IPS DF 4.7 (cell line): Measurements from ENCODE around the gene EN2.

Experiments
- DNase-seq: peaks from one replicate; pipeline ENCODE4 v3.0.0-alpha.2; 2013; ENCODE audit warnings: low spot score; ENCODE audit errors: extremely low read depth

The EN2 gene

DNA sequence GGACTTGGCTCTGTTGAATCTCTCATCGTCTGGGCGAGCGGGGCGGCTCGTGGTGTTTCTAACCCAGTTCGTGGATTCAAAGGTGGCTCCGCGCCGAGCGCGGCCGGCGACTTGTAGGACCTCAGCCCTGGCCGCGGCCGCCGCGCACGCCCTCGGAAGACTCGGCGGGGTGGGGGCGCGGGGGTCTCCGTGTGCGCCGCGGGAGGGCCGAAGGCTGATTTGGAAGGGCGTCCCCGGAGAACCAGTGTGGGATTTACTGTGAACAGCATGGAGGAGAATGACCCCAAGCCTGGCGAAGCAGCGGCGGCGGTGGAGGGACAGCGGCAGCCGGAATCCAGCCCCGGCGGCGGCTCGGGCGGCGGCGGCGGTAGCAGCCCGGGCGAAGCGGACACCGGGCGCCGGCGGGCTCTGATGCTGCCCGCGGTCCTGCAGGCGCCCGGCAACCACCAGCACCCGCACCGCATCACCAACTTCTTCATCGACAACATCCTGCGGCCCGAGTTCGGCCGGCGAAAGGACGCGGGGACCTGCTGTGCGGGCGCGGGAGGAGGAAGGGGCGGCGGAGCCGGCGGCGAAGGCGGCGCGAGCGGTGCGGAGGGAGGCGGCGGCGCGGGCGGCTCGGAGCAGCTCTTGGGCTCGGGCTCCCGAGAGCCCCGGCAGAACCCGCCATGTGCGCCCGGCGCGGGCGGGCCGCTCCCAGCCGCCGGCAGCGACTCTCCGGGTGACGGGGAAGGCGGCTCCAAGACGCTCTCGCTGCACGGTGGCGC lies at the start of gene EN2:
TSS of gene EN2 (plus strand) at position 19 of the 767 bp plus-strand sequence. CDS start at position 268, 249 bp downstream.
- DNase-seq, result no peak

DNA sequence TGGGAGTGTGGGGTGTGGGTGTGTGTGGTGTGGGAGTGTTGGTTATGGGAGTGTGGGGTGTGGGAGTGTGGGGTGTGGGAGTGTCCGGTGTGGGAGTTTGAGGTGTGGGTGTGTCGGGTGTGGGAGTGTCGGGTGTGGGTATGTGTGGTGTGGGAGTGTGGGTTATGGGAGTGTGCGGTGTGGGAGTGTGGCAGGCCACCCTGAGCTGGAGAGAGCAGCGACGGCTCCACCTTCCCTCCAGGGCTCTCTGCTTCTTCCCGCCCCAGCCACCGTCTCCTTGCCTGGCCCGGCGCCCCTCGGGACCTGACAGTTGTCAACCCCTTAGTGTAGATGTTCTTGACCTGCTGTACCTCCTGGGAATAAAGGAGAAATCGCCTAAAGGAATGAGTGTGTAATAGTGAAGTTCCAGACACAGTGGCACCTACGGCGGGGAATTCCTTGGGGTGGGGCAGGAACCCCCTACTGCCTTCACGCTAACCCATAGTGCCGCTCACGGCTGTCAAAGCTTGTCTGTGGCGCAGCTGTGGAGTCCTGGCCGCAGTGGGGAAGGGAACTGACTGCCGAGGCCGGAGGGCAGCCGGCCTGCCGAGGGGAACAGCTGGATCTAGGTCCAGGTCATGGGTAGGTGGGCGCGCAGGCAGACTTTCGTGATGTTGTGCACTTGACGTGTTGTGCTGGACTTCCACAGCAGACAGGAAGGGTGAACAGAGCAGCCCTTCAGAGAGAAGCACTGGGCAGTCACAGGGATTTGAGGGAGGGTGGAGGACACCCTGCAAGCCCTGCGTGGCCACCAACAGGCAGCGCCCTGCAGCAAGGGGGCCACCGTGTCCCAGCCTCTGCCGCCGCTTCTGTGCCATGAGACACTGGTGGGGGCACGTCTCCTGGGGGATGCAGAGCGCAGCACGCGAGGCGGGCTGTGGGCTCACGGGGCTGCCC lies 49.0 kb upstream of the EN2 start:
- no peak for DNase-seq

DNA sequence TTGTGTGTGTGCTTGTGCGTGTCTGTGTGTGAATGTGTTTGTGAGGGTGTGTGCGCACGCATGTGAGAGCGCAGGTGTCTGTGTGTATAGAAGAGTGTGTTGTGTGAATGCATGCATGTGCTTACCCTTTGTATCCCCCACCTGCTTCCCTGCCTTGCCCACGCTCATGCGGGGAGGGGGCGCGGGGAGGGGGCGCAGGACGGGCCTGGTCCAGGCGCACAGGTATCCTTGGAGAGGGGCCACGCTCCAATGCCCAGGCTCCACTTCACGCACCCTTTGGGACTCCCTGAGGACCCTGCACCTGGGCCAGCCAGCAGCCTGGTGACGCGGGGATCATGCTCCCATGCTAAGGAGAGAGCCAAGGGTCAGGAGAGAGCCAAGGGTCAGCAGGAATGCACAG lies 47.9 kb upstream of the EN2 start:
- DNase-seq, result no peak

DNA sequence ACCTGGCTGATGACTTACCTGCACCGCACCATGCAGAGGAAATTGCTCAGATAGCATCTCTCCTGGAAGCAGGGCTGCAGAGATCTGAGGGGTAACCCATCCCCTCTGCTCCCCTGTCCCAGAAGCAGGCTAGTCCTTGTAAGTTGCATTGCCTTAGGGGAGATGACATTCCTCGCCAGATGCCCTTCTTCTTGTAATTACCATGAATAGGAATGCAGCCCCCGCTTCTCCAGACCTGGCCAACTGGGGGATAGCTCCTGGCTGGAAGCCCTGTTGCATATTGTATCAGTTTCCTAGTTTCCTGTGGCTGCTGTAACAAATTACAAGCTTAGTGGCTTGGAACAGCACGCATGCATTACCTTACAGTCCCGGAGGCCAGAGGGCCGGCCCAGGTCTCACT lies 47.5 kb upstream of the EN2 start:
- DNase-seq, result no peak

DNA sequence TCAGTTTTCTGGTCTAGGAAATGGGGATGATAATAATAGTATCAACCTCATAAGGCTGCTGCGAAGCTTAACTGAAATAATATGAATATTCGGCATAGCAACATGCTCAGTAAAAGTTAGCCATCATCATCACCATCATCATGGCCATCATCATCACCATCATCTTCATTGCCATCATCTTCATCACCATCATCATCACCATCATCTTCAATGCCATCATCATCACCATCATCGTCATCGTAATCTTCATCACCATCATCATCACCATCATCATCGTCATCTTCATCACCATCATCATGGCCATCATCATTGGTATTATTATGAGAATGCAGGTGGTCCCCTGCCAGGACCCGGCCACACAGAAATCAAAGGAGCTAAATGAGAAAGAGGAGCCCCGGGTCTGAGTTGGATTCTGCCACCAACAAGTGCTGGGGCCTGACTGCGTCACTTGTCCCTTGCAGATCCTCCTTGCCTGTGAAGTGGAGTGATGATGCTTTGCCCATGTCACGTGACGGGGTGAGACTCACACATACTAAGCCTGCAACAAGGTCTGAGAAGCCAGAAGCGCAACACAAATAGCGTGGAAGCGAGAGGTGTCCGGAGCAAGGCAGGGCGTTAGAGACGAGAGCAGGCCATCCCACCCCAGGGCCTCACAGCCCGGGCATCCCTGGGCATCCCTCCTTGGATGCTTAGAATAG lies 46.1 kb upstream of the EN2 start:
- DNase-seq, result no peak

DNA sequence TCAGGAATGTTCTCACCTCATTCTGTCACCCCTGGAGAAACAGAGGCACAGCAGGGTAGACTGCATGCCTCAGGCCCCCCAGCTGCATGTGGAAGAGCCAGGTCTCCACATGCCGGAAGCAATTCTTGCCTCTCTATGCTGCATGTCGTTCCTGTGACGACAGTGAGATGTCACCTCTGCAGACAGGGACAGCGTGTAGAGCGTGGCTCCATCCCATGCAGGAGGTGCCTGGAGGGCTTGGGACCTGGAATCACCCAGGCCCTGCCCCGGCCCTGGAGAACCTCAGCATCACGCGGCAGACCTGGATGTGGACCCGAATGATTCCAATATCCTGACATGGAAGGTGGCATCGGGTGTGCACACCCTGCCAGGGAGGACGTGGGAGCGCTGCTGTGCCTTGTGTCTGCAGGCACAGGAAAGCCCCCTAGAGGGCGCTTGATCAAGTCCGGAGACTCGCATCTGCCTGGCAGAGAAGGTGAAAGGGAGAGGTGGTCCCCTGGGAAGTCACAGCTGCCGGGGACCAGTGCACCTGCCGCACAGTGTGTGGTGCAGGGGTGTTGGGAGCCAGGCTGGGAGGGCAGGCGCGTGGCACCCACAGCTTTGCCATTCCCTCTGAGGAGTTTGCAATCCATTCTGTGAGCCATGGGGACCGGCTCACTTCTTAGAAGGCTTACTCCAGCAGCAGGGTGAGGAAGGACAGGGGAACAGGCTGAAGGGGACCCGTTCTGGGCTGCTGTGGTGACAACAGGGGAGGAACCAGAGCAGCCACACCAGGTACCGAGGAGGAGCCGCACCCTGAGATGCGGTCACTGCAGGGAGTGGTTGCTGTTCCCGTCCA lies 45.3 kb upstream of the EN2 start:
- DNase-seq, result no peak

DNA sequence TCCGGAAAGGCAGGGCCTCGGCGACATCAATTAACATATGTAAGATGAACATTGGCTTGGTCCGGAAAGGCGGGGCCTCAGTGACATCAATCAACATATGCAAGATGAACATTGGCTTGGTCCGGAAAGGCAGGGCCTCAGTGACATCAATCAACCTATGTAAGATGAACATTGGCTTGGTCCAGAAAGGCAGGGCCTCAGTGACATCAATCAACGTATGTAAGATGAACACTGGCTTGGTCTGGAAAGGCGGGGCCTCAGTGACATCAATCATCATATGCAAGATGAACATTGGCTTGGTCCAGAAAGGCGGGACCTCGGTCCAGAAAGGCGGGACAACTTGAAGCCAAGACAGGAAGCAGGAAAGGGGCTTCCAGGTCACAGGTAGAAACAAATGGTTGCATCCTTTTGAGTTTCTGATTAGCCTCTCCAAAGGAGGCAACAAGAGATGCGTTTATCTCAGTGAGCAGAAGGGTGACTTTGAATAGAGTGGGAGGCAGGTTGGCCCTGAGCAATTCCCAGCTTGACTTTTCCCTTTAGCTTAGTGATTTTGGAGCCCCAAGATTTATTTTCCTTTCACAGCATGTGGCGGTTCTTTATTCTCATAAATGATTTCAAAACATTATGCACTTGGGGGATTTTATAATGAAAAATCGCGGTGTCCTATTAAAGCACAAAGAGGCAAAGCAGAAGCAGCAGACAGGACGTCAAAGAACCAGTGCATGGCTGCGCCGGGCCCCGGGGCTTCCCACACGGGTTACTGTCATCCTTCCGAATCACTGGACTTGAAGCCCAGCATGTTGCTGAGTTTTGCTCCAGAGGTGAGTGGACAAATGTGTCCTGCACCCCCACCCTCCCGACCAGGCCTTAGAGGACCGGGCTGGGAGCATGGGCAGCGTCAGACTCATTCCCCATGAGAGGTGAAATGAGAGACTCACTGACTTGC lies 43.1 kb upstream of the EN2 start:
- DNase-seq, result no peak

DNA sequence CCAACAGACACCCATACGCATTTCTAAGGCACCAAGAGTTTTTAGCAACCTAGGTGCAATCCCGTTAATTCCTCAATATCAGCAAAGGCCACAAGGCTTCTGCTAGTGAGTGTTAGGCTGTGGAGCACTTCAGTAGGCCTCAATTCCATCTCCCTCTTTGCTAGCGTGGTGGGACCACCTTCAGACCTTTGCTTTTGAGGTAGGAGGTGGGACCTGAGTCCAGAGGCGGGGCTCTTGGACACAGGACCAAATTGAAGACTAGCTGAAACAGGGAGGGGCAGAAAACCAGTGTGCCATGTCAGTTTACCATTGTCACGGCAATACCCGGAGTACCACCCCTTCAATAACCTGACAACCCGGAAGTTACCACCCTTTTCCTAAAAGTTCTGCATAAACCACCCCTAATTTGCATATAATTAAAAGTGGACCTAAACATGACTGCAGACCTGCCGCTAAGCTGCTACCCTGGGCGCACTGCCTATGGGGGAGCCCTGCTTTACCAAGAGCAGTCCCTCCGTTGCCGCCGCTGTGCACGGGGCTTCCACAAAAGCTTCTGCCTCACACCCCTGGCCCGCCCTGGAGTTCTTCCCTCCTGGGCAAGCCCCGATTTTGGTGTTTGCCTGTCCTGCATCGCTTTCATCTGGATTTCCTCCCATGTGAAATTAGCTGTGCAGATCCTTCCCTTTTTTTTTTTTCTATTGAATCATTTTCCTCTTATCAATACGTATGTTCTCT lies 41.1 kb upstream of the EN2 start:
- no peak for DNase-seq

DNA sequence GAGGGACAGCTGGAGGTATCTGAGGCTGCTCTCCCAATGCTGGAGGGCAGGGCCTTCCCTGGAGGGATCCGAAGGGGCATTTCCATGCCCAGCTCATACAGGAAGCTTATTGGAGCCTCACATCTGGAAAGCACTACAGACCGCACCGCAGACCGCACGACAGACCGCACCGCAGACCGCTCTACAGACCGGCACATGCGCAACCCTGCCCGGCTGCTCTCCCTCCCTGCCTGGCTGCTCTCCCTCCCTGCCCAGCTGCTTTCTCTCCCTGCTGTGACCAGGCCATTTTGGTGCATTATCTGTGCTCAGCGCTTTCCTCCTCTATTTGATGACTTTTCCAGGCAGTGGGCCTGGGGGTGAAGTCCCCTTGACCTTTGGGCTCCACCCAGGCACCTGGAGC lies 39.6 kb upstream of the EN2 start:
- no peak for DNase-seq

DNA sequence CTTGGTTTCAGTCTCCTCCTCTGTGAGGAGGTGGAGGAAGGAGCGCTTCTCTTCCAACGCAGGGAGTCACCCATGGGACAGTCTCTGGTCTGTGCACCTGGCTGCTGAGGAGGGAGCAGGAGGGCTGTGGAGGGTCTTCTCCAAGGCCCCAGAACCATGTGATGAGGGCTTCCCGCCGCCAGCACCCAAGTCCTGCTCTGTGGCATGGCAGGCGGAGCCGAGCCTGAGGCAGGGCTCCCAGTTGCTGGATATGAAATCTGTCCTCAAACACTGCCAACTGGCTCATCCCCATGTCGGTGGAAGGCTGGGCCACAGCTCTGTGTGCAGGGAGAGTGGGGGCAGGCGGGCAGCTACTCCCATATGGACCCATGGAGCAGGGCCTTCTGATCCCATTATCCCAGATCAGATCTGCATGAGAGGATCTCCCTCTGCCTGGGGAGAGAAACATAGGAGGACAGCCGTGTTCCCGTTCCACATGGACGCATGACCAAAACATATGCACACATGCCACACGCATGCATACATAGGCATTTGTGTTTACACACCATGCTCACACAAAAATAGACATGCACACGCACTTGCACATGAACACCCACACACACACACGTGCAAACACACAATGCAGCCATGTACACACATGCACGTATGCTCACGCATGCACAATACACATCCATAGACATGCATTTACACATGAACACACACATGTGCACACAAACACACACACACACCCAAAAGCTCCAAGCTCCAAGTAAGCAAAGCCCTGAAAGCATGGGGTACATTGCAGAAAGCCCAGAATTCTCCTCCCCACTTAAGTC lies 38.8 kb upstream of the EN2 start:
- DNase-seq, result no peak

DNA sequence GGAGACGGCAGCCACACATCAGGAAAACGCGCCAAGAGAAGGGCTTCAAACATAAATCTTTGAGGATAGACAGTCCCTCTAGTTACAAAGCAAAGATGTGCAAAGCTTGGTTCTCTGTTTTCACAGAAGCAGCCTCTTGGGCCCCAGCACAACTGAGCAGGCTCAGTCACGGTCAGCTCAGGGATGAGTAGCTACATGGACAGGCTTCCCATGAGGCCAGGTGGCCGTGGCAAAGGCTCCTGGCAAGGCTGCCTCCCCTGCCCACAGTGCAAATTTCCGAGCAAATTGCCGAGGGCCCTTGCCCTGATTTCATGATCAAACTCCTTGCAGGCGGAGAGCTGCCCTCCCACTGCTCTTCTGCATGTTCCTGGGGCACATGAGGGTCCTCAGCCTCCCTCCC lies 37.8 kb upstream of the EN2 start:
- no peak for DNase-seq

DNA sequence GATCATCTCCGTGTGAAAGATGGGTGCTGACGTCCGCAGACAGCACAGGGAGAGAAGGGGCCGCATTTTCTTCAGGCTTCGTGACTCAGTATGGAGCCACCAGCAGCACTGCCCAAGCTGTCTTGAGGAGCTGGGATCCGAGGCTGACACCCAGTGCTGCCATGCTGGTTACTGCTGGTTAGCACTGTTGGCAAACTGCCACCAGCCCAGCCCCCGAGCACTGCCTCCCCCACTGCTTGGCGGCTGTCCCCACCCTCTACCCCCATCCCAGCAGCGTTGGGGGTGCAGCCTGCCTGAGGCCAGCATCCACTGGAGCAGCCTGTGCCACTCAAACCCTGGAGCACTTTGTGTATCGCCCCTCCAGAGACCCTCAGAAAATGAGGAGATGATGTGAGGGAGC lies 35.8 kb upstream of the EN2 start:
- no peak for DNase-seq

DNA sequence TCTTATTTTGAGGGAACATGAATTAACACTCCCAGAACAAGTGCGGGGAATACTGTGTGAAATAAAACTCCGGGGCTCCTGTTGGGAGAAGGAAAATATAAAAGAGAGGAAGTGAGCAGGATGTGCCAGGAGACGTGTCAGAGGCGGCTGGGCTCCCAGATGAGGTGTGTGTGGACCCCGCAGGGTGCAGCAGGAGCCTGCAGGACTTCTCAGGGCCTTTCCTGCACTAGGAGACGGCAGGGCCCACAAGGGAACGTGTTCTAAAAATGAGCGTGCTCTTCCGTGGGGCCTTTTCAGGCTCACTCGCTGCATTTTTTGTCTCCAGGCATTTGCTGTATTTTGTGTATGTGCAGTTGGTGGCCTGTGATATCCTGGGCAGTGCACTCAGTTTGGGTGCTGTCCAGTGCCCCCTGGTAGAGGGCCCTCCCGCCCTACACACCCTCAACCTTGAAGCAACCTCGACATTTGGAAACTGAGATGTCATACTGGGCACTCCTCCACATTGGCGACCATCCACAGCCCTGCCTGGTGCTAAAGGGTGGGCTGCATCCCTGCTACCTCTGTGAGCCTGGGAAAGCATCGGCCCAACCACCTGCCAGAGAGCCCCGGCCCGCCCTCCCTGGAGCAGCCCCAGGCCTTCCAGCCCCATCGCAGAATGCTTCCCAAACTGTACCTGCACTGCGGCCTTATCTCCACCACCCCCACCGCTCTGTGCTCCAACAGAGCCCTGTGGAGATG lies 35.2 kb upstream of the EN2 start:
- no peak for DNase-seq

DNA sequence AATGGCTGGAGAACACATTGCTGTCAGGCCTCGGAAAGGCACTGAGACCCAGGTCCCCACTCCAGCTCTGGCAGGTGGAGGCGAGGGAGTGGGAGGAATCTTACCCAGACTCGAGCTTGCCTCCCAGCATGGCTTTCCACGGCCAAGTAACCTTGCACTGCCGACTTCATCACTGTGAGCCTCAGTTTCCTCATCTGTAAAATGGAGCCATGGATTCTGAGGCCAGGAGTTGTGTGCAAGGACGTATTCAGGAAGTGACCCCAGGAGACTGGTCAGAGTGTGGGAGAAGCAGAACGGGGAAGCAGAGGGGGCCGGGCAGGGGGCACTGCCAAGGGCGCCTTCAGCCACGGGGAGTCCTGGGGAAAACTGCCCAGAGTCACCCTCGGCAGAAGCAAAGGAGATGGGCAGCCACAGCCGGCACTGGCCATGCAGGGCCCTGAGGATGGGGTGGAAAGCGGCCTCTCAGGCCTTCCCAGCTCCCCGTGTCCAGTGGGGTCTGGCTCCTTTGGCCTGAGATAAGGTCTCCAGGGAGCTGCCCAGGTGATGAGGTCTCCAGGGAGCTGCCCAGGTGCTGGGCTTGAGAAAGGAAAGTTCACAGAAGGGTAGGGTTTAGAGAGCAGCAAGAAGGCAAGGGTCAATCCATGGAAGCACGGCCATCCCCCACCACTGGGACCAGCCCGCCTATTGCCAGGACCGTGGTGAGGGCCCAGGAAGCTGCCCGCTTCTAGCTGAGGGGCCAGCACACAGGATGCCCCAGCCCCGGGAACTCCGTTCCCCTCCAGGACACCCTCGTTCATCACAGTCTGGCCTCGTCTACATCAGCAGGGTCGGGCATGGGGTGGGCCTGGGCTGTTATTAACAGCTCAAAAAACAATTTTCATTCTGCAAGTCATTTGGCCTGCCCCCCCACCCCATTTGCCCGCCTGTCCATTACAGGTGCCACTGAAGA lies 34.3 kb upstream of the EN2 start:
- DNase-seq, result no peak

DNA sequence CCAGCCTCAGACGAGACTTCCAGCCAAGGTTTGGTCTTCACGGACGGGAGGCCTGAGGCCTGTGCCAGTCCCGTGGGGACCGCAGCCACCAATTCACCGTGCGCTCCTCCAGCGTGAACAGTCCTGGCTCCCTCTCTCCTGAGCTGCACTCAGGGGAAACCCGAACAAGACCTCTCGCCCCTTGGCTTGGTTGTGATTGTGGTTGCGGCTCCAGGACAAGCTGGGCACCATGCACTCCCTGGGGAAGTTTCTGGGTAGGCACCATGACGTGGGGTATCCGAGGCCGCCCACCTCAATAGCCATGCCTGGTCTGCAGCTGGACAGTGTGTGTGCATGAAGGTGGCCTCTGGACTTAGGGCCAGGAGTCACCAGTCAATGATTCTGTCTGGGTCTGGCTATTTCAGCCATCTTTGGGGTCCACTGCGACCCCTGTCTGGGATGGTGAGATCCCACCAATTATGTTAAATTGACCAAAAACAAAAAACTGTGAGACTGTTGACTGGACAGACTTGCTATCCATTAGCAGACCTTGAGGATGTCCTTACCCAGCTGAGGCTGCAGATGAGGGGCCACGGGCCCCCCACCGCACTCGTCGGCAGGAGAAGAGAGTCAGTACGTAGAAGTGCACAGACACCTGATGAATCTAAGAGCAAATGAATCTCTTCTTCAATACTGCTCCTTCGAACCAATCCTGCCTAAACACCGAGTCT lies 33.5 kb upstream of the EN2 start:
- DNase-seq, result no peak

DNA sequence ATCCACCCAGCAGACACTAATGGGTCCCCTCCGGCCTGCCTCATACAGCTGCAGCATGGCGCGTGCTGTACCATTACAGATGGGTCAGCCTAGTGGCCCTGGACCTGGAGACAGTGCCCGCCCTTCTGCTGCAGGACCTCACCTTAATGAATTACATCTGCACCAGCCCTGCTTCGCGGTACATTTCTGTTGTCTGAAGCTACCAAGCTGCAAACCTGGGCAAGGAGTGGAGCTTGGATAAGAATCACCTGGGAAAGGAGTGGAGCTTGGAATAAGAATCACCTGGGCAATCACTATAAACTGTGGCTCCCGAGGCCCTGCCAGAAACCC lies 33.0 kb upstream of the EN2 start:
- no peak for DNase-seq
